Measurements from ENCODE around the gene MYO1D. TPM values are rescaled to one million over a fixed set of nuclear protein-coding genes. Genes with fewer than 3 reads are reported as not detected.

Gene MYO1D
- total RNA-seq, 1 donor from 2014 or later = 27.7 TPM

DNA sequence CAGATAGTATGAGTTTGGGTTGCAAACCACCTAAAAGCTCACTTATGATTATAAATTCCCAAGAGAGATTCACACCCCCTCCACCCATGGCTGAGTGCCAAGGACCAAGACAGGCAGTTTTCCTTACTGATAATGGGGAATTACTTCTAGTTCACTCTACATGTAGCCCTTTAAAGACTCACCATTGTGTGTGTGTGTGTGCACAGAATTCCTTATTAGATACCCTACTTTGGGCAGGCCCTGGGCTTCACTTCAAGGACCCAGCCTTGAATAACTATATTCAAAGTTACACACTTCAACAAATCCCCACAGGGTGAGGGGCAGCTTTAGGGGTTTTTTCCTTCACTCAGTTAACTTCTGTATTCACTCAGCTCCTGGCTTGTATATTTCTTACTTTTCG is 143.5 kb downstream of the MYO1D start:
- Mint-ChIP-seq H3K4me3 (no peak overlapping the region), H3K9me3 (peaks cover 2% of the 10 kb centered on the region), H3K27ac (no peak overlapping the region), H3K4me1 (no peaks in the 10 kb centered on the region), H3K36me3 (ENCODE audit: low read depth) (peaks cover 16% of the 10 kb centered on the region), H3K27me3 (no peaks in the 10 kb centered on the region)
- TF ChIP-seq, protein P1, sequence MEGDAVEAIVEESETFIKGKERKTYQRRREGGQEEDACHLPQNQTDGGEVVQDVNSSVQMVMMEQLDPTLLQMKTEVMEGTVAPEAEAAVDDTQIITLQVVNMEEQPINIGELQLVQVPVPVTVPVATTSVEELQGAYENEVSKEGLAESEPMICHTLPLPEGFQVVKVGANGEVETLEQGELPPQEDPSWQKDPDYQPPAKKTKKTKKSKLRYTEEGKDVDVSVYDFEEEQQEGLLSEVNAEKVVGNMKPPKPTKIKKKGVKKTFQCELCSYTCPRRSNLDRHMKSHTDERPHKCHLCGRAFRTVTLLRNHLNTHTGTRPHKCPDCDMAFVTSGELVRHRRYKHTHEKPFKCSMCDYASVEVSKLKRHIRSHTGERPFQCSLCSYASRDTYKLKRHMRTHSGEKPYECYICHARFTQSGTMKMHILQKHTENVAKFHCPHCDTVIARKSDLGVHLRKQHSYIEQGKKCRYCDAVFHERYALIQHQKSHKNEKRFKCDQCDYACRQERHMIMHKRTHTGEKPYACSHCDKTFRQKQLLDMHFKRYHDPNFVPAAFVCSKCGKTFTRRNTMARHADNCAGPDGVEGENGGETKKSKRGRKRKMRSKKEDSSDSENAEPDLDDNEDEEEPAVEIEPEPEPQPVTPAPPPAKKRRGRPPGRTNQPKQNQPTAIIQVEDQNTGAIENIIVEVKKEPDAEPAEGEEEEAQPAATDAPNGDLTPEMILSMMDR (IDR thresholded peaks at IDR 0.05) = no peak
- ATAC-seq (ENCODE audit: low read depth) = no peak
- POLR2A ChIA-PET = no interaction called here
- DNase-seq = no peak
- CTCF ChIA-PET = no interaction called here
- intact Hi-C loops (cut with micrococcal nuclease) = no loop called here

DNA sequence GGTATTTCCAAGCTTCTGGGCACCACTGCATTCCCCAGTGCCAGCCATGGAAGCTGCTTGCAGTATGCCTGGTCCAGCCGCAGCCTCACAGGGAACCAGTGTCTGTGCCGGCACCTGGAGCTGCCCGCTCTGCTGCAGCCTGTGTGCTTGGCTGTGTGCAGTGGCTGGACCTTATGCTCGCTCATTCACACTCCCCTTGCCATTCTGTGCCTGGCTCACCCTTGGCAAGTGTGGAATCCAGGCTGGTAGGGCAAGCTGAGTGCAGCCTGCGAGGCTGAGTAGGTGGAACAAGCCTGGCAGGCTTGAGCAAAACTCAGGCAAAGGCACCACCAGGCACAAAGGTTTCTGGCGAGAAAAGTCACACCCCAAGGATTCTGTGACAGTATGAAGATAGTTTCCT is 144.0 kb downstream of the MYO1D start:
- Mint-ChIP-seq H3K27me3 (no peaks in the 10 kb centered on the region), H3K4me1 (no peaks in the 10 kb centered on the region), H3K4me3 (no peak overlapping the region), H3K36me3 (ENCODE audit: low read depth) (peaks cover 16% of the 10 kb centered on the region), H3K27ac (no peak overlapping the region), H3K9me3 (peaks cover 2% of the 10 kb centered on the region)
- CTCF ChIA-PET = no interaction called here
- ATAC-seq (ENCODE audit: low read depth) = no peak
- intact Hi-C loops (cut with micrococcal nuclease) = no loop called here
- POLR2A ChIA-PET = no interaction called here
- no peak for DNase-seq
- TF ChIP-seq, protein P1 (IDR thresholded peaks at IDR 0.05) = no peak

DNA sequence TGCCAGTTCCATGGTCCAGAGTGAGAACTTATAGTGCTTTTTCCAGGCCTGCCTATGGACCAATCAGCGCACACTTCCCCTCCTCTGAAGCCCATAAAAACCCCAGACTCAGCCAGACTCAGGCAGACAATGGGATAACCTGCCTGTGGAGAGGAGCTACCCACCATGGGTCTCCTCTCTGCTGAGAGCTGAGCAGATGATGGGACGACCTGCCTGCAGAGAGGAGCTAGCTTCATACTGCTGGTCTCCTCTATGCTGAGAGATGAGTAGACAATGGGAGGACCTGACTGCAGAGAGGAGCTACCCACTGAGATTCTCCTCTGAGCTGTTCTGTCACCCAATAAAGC is 144.7 kb downstream of the MYO1D start:
- Mint-ChIP-seq H3K27ac (no peak overlapping the region), H3K27me3 (no peaks in the 10 kb centered on the region), H3K9me3 (peaks cover 2% of the 10 kb centered on the region), H3K4me3 (no peak overlapping the region), H3K36me3 (ENCODE audit: low read depth) (peaks cover 16% of the 10 kb centered on the region), H3K4me1 (no peaks in the 10 kb centered on the region)
- intact Hi-C loops (cut with micrococcal nuclease) = no loop called here
- POLR2A ChIA-PET = no interaction called here
- TF ChIP-seq, protein P1 (IDR thresholded peaks at IDR 0.05) = no peak
- no peak for ATAC-seq (ENCODE audit: low read depth)
- CTCF ChIA-PET = no interaction called here
- no peak for DNase-seq

DNA sequence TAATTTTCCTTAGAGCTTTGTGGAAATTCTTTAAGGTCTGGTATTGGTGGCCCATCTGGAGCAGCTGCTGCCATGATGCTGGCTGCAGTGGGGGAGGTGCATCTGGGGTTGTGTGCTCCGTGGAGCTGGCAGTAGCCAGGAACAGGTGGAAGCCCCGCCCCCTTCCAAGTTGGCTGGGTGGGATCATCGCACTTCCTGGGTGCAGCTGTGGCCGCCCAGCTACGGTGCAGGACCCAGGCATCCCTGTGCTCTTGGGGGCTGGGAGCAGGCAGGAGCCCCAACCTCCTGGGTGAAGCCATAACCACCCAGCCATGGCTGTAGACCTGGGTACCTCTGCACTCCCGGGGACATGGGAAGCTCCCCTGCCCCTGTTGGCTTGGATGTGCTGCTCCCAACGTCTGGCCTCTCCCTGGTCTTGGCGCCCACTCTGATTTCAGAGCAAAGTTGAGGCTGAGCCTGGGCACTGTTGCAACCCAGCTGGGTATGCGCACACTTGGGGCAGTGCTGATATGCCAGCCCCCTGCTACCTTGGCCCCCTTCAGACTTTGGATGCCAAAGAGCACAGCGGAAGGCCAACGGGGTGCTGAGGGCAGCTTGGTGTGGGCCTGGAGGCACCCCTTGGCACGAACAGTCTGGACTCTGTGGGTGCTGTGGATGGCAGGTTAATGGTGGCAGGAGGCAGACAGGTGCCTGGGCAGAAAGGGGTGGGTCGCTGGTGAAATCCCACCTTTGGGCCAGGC is 145.2 kb downstream of the MYO1D start:
- intact Hi-C loops (cut with micrococcal nuclease) = no loop called here
- DNase-seq (no peak), ATAC-seq (ENCODE audit: low read depth) (no peak)
- Mint-ChIP-seq H3K4me1 (no peaks in the 10 kb centered on the region), H3K27me3 (no peaks in the 10 kb centered on the region), H3K27ac (no peak overlapping the region), H3K36me3 (ENCODE audit: low read depth) (peaks cover 12% of the 10 kb centered on the region), H3K4me3 (no peak overlapping the region), H3K9me3 (peaks cover 2% of the 10 kb centered on the region)
- ChIA-PET POLR2A (no interaction called here), CTCF (no interaction called here)
- TF ChIP-seq, protein P1 (IDR thresholded peaks at IDR 0.05) = no peak

DNA sequence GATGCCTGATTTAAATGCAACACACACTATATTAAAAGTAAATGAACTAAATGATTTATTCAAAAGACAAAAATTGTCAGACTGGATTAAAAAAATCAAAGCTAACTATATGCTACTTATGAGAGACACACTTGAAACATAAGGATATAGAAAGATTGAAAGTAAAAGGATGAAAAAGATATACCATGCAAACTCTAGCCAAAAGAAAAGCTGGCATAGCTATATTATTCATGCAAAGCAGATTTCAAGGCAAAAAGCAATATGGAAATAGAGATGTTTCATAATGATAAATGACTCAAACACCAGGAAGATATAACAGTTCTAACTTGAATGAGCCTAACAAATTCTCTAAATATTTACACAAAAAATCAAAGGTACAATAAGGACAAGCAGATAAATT is 149.2 kb downstream of the MYO1D start:
- CTCF ChIA-PET = interaction anchor here (0.7 kb wide), 1 partner anchor 81 kb away, joined by 5 read pairs; no protein-coding TSS in a partner anchor

More for the DNA sequence above, 149.2 kb downstream of the MYO1D start:
- Mint-ChIP-seq H3K36me3 (ENCODE audit: low read depth) (peaks cover 16% of the 10 kb centered on the region), H3K27me3 (no peaks in the 10 kb centered on the region), H3K4me3 (no peak overlapping the region), H3K9me3 (peaks cover 9% of the 10 kb centered on the region), H3K4me1 (no peaks in the 10 kb centered on the region), H3K27ac (no peak overlapping the region)
- no peak for ATAC-seq (ENCODE audit: low read depth)
- POLR2A ChIA-PET = no interaction called here
- DNase-seq = no peak
- intact Hi-C loops (cut with micrococcal nuclease) = no loop called here
- TF ChIP-seq, protein P1 (IDR thresholded peaks at IDR 0.05) = no peak

Measured in activated B cell treated with CpG ODN at 0.5 μM for 24 hours (primary cell).